ENCODE results near the gene DPT.

GRCh38 chr1:168708698-168709404 lies 20.2 kb downstream of the DPT start:
- TF ChIP-seq POLR2A (IDR thresholded peaks at IDR 0.05) (no peak), EP300 (IDR thresholded peaks at IDR 0.05) (no peak), POLR2AphosphoS5 (IDR thresholded peaks at IDR 0.05) (no peak)
- TF ChIP-seq, protein P1, sequence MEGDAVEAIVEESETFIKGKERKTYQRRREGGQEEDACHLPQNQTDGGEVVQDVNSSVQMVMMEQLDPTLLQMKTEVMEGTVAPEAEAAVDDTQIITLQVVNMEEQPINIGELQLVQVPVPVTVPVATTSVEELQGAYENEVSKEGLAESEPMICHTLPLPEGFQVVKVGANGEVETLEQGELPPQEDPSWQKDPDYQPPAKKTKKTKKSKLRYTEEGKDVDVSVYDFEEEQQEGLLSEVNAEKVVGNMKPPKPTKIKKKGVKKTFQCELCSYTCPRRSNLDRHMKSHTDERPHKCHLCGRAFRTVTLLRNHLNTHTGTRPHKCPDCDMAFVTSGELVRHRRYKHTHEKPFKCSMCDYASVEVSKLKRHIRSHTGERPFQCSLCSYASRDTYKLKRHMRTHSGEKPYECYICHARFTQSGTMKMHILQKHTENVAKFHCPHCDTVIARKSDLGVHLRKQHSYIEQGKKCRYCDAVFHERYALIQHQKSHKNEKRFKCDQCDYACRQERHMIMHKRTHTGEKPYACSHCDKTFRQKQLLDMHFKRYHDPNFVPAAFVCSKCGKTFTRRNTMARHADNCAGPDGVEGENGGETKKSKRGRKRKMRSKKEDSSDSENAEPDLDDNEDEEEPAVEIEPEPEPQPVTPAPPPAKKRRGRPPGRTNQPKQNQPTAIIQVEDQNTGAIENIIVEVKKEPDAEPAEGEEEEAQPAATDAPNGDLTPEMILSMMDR (IDR thresholded peaks at IDR 0.05), result no peak
